ENCODE data around the gene DAAM2.

The DAAM2 gene

GRCh38 chr6:39918831-39919230 lies 126.7 kb downstream of the DAAM2 start:
- Histone ChIP-seq H3K4me3 (ENCODE audit: extremely low read depth, insufficient read depth, low read length, poor library complexity, severe bottlenecking) (no peak overlapping the region), H3K27ac (ENCODE audit: low read depth, low read length, severe bottlenecking) (no peak overlapping the region), H3K9me3 (ENCODE audit: control insufficient read depth, low read length) (no peaks in the 10 kb centered on the region), H3K36me3 (ENCODE audit: control insufficient read depth, insufficient read depth, low read length) (peaks cover 53% of the 10 kb centered on the region), H3K4me1 (ENCODE audit: control insufficient read depth, insufficient read depth, low read length, poor library complexity, severe bottlenecking) (no peaks in the 10 kb centered on the region)
- 77 to 82% methylated on average over 2 to 3 of the region's 5 CpGs for WGBS, 2 experiments (ENCODE audit: insufficient coverage in 2 of 2)

- Histone ChIP-seq H3K27ac (ENCODE audit: low read depth, low read length, severe bottlenecking) (no peak overlapping the region), H3K4me1 (ENCODE audit: control insufficient read depth, insufficient read depth, low read length, poor library complexity, severe bottlenecking) (no peaks in the 10 kb centered on the region), H3K9me3 (ENCODE audit: control insufficient read depth, low read length) (no peaks in the 10 kb centered on the region), H3K36me3 (ENCODE audit: control insufficient read depth, insufficient read depth, low read length) (peaks cover 54% of the 10 kb centered on the region), H3K4me3 (ENCODE audit: extremely low read depth, insufficient read depth, low read length, poor library complexity, severe bottlenecking) (no peak overlapping the region)
- no CpG with 5 or more reads among the region's 3 CpGs for WGBS, 2 experiments (ENCODE audit: insufficient coverage in 2 of 2)
These were observed 128.0 kb downstream of the DAAM2 start for GRCh38 chr6:39920157-39920556.

- Histone ChIP-seq H3K4me1 (ENCODE audit: control insufficient read depth, insufficient read depth, low read length, poor library complexity, severe bottlenecking) (no peaks in the 10 kb centered on the region), H3K4me3 (ENCODE audit: extremely low read depth, insufficient read depth, low read length, poor library complexity, severe bottlenecking) (no peak overlapping the region), H3K9me3 (ENCODE audit: control insufficient read depth, low read length) (no peaks in the 10 kb centered on the region), H3K36me3 (ENCODE audit: control insufficient read depth, insufficient read depth, low read length) (peaks cover 56% of the 10 kb centered on the region), H3K27ac (ENCODE audit: low read depth, low read length, severe bottlenecking) (no peak overlapping the region)
- 82 to 92% methylated on average over 4 of the region's 5 CpGs for WGBS, 2 experiments (ENCODE audit: insufficient coverage in 2 of 2)
These were observed 130.6 kb downstream of the DAAM2 start for GRCh38 chr6:39922821-39923220.

- WGBS, 2 experiments (ENCODE audit: insufficient coverage in 2 of 2), result 93% methylated on average over 5 of the region's 5 CpGs; no CpG with 5 or more reads in 1 of the 2 experiments
- no peaks in the 10 kb centered on the region for H3K4me1 ChIP-seq (ENCODE audit: control insufficient read depth, insufficient read depth, low read length, poor library complexity, severe bottlenecking)
- H3K4me3 ChIP-seq (ENCODE audit: extremely low read depth, insufficient read depth, low read length, poor library complexity, severe bottlenecking), result no peak overlapping the region
- no peak overlapping the region for H3K27ac ChIP-seq (ENCODE audit: low read depth, low read length, severe bottlenecking)
- no peaks in the 10 kb centered on the region for H3K9me3 ChIP-seq (ENCODE audit: control insufficient read depth, low read length)
- H3K36me3 ChIP-seq (ENCODE audit: control insufficient read depth, insufficient read depth, low read length), result peaks cover 50% of the 10 kb centered on the region
These were observed 131.2 kb downstream of the DAAM2 start for GRCh38 chr6:39923394-39923793.

- H3K36me3 ChIP-seq (ENCODE audit: control insufficient read depth, insufficient read depth, low read length), result peaks cover 45% of the 10 kb centered on the region
- no peaks in the 10 kb centered on the region for H3K9me3 ChIP-seq (ENCODE audit: control insufficient read depth, low read length)
- WGBS, 2 experiments (ENCODE audit: insufficient coverage in 2 of 2), result 76 to 90% methylated on average over 3 to 5 of the region's 6 CpGs
- no peak overlapping the region for H3K27ac ChIP-seq (ENCODE audit: low read depth, low read length, severe bottlenecking)
- H3K4me1 ChIP-seq (ENCODE audit: control insufficient read depth, insufficient read depth, low read length, poor library complexity, severe bottlenecking), result no peaks in the 10 kb centered on the region
- no peak overlapping the region for H3K4me3 ChIP-seq (ENCODE audit: extremely low read depth, insufficient read depth, low read length, poor library complexity, severe bottlenecking)
These were observed 131.7 kb downstream of the DAAM2 start for GRCh38 chr6:39923861-39924260.

- no peak overlapping the region for H3K4me3 ChIP-seq (ENCODE audit: extremely low read depth, insufficient read depth, low read length, poor library complexity, severe bottlenecking)
- H3K9me3 ChIP-seq (ENCODE audit: control insufficient read depth, low read length), result no peaks in the 10 kb centered on the region
- peaks cover 43% of the 10 kb centered on the region for H3K36me3 ChIP-seq (ENCODE audit: control insufficient read depth, insufficient read depth, low read length)
- H3K27ac ChIP-seq (ENCODE audit: low read depth, low read length, severe bottlenecking), result no peak overlapping the region
- WGBS, 2 experiments (ENCODE audit: insufficient coverage in 2 of 2), result 93 to 95% methylated on average over 4 of the region's 6 CpGs
- H3K4me1 ChIP-seq (ENCODE audit: control insufficient read depth, insufficient read depth, low read length, poor library complexity, severe bottlenecking), result no peaks in the 10 kb centered on the region
These were observed 132.1 kb downstream of the DAAM2 start for GRCh38 chr6:39924283-39924682.

GRCh38 chr6:39925191-39925930 lies 133.2 kb downstream of the DAAM2 start:
- peaks cover 43% of the 10 kb centered on the region for H3K36me3 ChIP-seq (ENCODE audit: control insufficient read depth, insufficient read depth, low read length)
- H3K27ac ChIP-seq (ENCODE audit: low read depth, low read length, severe bottlenecking), result no peak overlapping the region
- H3K4me3 ChIP-seq (ENCODE audit: extremely low read depth, insufficient read depth, low read length, poor library complexity, severe bottlenecking), result no peak overlapping the region
- peaks cover 6% of the 10 kb centered on the region for H3K4me1 ChIP-seq (ENCODE audit: control insufficient read depth, insufficient read depth, low read length, poor library complexity, severe bottlenecking)
- H3K9me3 ChIP-seq (ENCODE audit: control insufficient read depth, low read length), result no peaks in the 10 kb centered on the region
- 97 to 98% methylated on average over 14 to 19 of the region's 22 CpGs for WGBS, 2 experiments (ENCODE audit: insufficient coverage in 2 of 2)

- Histone ChIP-seq H3K27ac (ENCODE audit: low read depth, low read length, severe bottlenecking) (no peak overlapping the region), H3K4me1 (ENCODE audit: control insufficient read depth, insufficient read depth, low read length, poor library complexity, severe bottlenecking) (peaks cover 6% of the 10 kb centered on the region), H3K9me3 (ENCODE audit: control insufficient read depth, low read length) (no peaks in the 10 kb centered on the region), H3K4me3 (ENCODE audit: extremely low read depth, insufficient read depth, low read length, poor library complexity, severe bottlenecking) (no peak overlapping the region), H3K36me3 (ENCODE audit: control insufficient read depth, insufficient read depth, low read length) (peaks cover 43% of the 10 kb centered on the region)
- WGBS, 2 experiments (ENCODE audit: insufficient coverage in 2 of 2), result 80 to 100% methylated on average over 1 of the region's 3 CpGs
These were observed 133.7 kb downstream of the DAAM2 start for GRCh38 chr6:39925931-39926290.

- Histone ChIP-seq H3K36me3 (ENCODE audit: control insufficient read depth, insufficient read depth, low read length) (peaks cover 41% of the 10 kb centered on the region), H3K27ac (ENCODE audit: low read depth, low read length, severe bottlenecking) (no peak overlapping the region), H3K9me3 (ENCODE audit: control insufficient read depth, low read length) (no peaks in the 10 kb centered on the region), H3K4me3 (ENCODE audit: extremely low read depth, insufficient read depth, low read length, poor library complexity, severe bottlenecking) (no peak overlapping the region), H3K4me1 (ENCODE audit: control insufficient read depth, insufficient read depth, low read length, poor library complexity, severe bottlenecking) (peaks cover 6% of the 10 kb centered on the region)
- WGBS, 2 experiments (ENCODE audit: insufficient coverage in 2 of 2), result 100% methylated on average over 1 of the region's 3 CpGs
These were observed 134.5 kb downstream of the DAAM2 start for GRCh38 chr6:39926668-39927067.

- WGBS, 2 experiments (ENCODE audit: insufficient coverage in 2 of 2), result 85 to 97% methylated on average over 7 to 9 of the region's 11 CpGs
- Histone ChIP-seq H3K4me1 (ENCODE audit: control insufficient read depth, insufficient read depth, low read length, poor library complexity, severe bottlenecking) (peaks cover 6% of the 10 kb centered on the region), H3K4me3 (ENCODE audit: extremely low read depth, insufficient read depth, low read length, poor library complexity, severe bottlenecking) (no peak overlapping the region), H3K9me3 (ENCODE audit: control insufficient read depth, low read length) (no peaks in the 10 kb centered on the region), H3K27ac (ENCODE audit: low read depth, low read length, severe bottlenecking) (no peak overlapping the region), H3K36me3 (ENCODE audit: control insufficient read depth, insufficient read depth, low read length) (peaks cover 36% of the 10 kb centered on the region)
These were observed 135.0 kb downstream of the DAAM2 start for GRCh38 chr6:39927159-39927558.

- WGBS, 2 experiments (ENCODE audit: insufficient coverage in 2 of 2), result 85 to 90% methylated on average over 7 to 9 of the region's 9 CpGs
- Histone ChIP-seq H3K4me1 (ENCODE audit: control insufficient read depth, insufficient read depth, low read length, poor library complexity, severe bottlenecking) (peaks cover 16% of the 10 kb centered on the region), H3K36me3 (ENCODE audit: control insufficient read depth, insufficient read depth, low read length) (peaks cover 24% of the 10 kb centered on the region), H3K27ac (ENCODE audit: low read depth, low read length, severe bottlenecking) (no peak overlapping the region), H3K9me3 (ENCODE audit: control insufficient read depth, low read length) (no peaks in the 10 kb centered on the region), H3K4me3 (ENCODE audit: extremely low read depth, insufficient read depth, low read length, poor library complexity, severe bottlenecking) (no peak overlapping the region)
These were observed 137.0 kb downstream of the DAAM2 start for GRCh38 chr6:39929039-39929732.
